ENCODE results near the gene GFPT2.

Gene GFPT2

DNA sequence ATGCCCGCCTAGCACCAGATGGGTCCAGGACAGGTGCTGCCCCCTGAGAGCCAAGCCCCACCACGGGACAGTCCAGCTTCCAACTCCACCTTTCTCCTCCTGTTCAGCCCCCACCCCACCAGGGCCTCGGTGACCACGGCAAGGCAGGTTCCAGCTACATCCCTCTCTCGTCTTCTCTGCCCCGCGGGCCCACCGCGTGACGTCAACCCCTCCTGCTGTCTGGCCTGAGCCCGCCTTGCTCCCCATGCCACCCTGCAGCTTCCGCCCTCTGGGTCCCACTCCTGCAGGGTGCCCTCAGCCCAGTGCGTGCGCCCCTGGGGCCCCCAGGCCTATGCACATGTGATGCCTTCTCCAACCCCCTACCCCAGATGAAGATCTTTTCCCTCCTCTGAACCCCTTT is 6.8 kb downstream of the GFPT2 start:
- no peak overlapping the region for H3K9ac ChIP-seq (ENCODE audit: low read length)
- no peak overlapping the region for H3K27ac ChIP-seq (ENCODE audit: low read length)
- H3K9me3 ChIP-seq (ENCODE audit: control insufficient read depth, low read depth, low read length), result no peaks in the 10 kb centered on the region
- peaks cover 14% of the 10 kb centered on the region for H3K36me3 ChIP-seq (ENCODE audit: control insufficient read depth, low read depth, low read length)
- no peaks in the 10 kb centered on the region for H3K27me3 ChIP-seq (ENCODE audit: control insufficient read depth, insufficient read depth, low read length)
- H3K4me3 ChIP-seq (ENCODE audit: low read length), result no peak overlapping the region
- peaks cover 91% of the 10 kb centered on the region for H3K4me1 ChIP-seq (ENCODE audit: control insufficient read depth, low read depth, low read length)

DNA sequence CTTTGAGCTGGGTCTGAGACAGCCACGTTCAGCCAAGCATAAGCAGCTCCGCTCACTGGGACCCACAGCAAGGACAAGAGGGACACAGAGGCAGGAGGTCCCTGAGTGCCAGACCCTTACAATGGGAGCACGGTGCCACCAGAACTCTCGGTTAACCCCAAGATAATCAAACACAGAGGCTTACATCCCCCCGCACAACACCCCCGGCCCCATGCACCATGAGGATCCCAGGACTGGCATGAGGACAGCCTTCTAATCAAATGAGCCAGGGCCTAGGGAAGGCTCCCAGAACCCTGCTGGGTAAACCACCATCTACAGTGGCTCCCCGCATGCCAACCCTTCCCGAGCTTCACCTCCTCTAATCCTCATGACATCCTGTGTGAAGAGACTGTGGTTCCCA is 7.4 kb downstream of the GFPT2 start:
- Histone ChIP-seq H3K9ac (ENCODE audit: low read length) (no peak overlapping the region), H3K4me3 (ENCODE audit: low read length) (no peak overlapping the region), H3K4me1 (ENCODE audit: control insufficient read depth, low read depth, low read length) (peaks cover 90% of the 10 kb centered on the region), H3K36me3 (ENCODE audit: control insufficient read depth, low read depth, low read length) (peaks cover 14% of the 10 kb centered on the region), H3K27ac (ENCODE audit: low read length) (peak overlapping the region; percentile 20), H3K9me3 (ENCODE audit: control insufficient read depth, low read depth, low read length) (no peaks in the 10 kb centered on the region), H3K27me3 (ENCODE audit: control insufficient read depth, insufficient read depth, low read length) (no peaks in the 10 kb centered on the region)

DNA sequence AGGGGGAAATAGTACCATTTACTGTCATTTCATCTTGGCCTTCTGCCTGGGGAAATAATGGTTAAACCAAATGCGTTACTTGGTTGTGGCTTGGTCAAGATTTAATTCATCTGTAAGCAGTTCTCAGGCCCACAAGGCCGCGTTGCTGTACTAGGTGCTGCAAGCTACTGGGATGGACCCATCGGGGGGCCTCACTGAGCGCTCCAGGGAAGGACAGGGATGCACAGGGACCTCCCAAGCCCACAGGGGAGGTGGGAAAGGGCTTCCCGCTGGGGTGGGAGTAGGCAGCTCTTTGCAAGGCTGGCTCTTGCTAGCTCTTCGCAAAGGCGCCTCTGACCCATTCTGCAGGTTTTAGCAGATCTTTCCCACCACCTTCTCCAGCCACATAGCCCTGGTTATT is 8.0 kb downstream of the GFPT2 start:
- H3K4me3 ChIP-seq (ENCODE audit: low read length), result no peak overlapping the region
- H3K36me3 ChIP-seq (ENCODE audit: control insufficient read depth, low read depth, low read length), result peaks cover 12% of the 10 kb centered on the region
- H3K4me1 ChIP-seq (ENCODE audit: control insufficient read depth, low read depth, low read length), result peaks cover 84% of the 10 kb centered on the region
- H3K27me3 ChIP-seq (ENCODE audit: control insufficient read depth, insufficient read depth, low read length), result no peaks in the 10 kb centered on the region
- H3K27ac ChIP-seq (ENCODE audit: low read length), result no peak overlapping the region
- no peak overlapping the region for H3K9ac ChIP-seq (ENCODE audit: low read length)
- H3K9me3 ChIP-seq (ENCODE audit: control insufficient read depth, low read depth, low read length), result no peaks in the 10 kb centered on the region

DNA sequence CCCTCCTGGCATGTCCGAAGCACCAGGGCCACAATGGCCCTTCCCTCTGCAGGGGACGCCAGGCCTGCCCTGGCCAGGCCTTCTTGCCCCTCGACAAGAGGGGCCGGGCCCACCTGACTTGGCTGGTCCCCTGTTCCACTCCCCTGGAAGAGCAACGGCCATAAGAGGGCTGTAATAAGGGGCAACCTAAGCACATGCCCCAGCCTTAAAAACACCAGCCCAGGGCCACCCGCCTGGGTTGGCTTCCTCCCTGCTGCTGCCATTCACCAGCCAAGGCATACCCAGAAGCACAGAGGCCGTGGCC is 8.5 kb downstream of the GFPT2 start:
- H3K4me3 ChIP-seq (ENCODE audit: low read length), result no peak overlapping the region
- H3K36me3 ChIP-seq (ENCODE audit: control insufficient read depth, low read depth, low read length), result peaks cover 7% of the 10 kb centered on the region
- peaks cover 79% of the 10 kb centered on the region for H3K4me1 ChIP-seq (ENCODE audit: control insufficient read depth, low read depth, low read length)
- H3K9ac ChIP-seq (ENCODE audit: low read length), result no peak overlapping the region
- peak overlapping the region; percentile 32 for H3K27ac ChIP-seq (ENCODE audit: low read length)
- H3K9me3 ChIP-seq (ENCODE audit: control insufficient read depth, low read depth, low read length), result no peaks in the 10 kb centered on the region
- H3K27me3 ChIP-seq (ENCODE audit: control insufficient read depth, insufficient read depth, low read length), result no peaks in the 10 kb centered on the region

DNA sequence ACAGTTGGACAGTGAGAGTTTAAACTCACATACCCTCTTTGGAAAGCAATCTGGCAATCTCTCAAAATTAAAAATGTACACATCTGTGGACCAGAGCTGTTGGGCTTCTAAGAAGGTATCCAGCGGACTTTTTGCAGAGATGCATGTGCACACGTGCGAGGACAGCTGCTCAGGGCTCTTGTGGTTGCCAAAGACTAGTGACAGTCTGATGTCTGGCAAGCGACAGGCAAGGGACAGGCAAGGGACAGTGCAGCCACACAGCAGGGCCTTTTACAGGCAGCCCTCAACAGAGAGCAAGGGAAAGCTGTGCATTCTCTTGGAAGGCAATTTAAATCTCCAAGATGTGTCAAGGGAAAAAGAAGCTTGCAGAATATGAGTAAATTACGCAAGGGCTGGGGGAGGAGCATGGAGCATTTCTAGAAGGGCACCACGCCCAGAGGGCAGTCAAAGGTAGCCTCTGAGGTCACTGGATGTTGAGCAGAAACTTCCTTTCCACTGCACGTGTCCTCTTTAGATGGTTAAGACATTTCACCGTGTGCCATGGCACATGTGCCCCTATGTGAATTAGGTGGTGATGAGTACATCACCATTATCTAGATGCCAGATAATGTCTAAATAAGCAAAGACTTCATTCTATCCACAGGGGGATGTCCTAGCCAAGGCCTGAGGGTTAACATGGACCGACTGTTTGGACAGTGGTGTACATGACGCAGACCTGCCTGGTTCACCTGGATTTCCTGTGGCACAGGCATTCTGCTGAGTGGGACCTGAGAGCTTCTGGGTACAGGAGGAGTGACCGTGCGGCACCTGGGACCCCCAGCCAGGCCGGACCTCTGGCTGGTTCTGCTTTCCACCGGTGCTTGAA is 9.1 kb downstream of the GFPT2 start:
- Histone ChIP-seq H3K4me3 (ENCODE audit: low read length) (peak overlapping the region; percentile 50), H3K27me3 (ENCODE audit: control insufficient read depth, insufficient read depth, low read length) (no peaks in the 10 kb centered on the region), H3K9me3 (ENCODE audit: control insufficient read depth, low read depth, low read length) (no peaks in the 10 kb centered on the region), H3K36me3 (ENCODE audit: control insufficient read depth, low read depth, low read length) (peaks cover 3% of the 10 kb centered on the region), H3K9ac (ENCODE audit: low read length) (peak overlapping the region; percentile 20), H3K27ac (ENCODE audit: low read length) (peak overlapping the region; percentile 32), H3K4me1 (ENCODE audit: control insufficient read depth, low read depth, low read length) (peaks cover 74% of the 10 kb centered on the region)

DNA sequence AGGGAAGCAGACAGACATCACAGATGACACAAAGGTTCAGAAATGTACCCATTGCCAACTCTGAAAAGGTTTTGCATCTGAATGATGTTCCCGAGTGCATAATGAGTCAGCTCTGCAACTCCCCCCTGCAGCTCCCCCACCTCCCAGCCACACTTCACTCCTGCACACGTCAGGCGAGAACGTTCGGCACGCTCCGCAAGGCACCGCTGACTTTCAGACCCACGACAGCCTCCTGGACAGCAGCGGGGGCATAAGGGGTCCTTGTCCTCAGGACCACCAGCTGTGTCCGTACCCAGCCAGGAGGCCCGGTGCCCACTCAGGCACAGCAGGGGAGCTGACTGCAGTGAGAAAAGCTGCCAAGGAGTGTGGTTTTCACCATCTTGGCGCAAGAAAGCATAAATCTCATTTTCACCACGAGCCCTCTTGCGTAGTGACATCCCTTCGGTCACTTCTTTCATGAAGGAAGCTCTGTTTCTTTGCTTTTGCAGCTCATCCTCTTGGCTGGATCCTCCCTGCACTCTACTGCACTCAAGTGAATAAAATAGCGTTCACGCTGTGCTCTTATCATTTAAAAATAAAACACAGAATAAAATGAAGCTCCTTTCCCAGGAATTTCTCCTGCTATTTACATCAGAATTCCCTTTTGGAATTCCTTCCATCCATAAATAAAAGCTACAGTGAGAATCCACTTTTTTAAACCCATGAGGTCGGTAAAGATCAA is 9.9 kb downstream of the GFPT2 start:
- H3K27ac ChIP-seq (ENCODE audit: low read length), result peak overlapping the region; percentile 32
- H3K4me1 ChIP-seq (ENCODE audit: control insufficient read depth, low read depth, low read length), result peaks cover 72% of the 10 kb centered on the region
- no peaks in the 10 kb centered on the region for H3K27me3 ChIP-seq (ENCODE audit: control insufficient read depth, insufficient read depth, low read length)
- peak overlapping the region; percentile 50 for H3K4me3 ChIP-seq (ENCODE audit: low read length)
- peaks cover 8% of the 10 kb centered on the region for H3K36me3 ChIP-seq (ENCODE audit: control insufficient read depth, low read depth, low read length)
- H3K9ac ChIP-seq (ENCODE audit: low read length), result peak overlapping the region; percentile 20
- H3K9me3 ChIP-seq (ENCODE audit: control insufficient read depth, low read depth, low read length), result no peaks in the 10 kb centered on the region

DNA sequence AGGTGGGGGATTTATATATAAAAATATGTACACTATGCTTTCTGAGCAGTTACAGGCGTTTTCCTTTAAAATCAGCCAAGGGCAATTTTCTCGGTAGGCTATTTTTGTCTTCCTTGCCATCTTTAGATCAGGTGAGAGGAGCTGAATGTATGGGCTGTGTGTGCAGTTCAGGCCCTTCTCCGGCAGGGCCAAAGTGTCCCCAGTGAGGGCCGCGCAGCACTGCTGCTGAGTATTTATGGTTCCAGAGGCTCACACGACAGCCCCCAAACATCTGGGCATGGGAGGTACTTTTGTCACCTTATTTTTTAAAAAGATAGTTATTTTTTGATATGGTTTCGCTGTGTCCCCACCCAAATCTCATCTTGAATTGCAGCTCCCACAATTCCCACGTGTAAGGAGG is 11.5 kb downstream of the GFPT2 start:
- Histone ChIP-seq H3K27ac (ENCODE audit: low read length) (no peak overlapping the region), H3K36me3 (ENCODE audit: control insufficient read depth, low read depth, low read length) (peaks cover 20% of the 10 kb centered on the region), H3K4me3 (ENCODE audit: low read length) (no peak overlapping the region), H3K9me3 (ENCODE audit: control insufficient read depth, low read depth, low read length) (no peaks in the 10 kb centered on the region), H3K4me1 (ENCODE audit: control insufficient read depth, low read depth, low read length) (peaks cover 56% of the 10 kb centered on the region), H3K27me3 (ENCODE audit: control insufficient read depth, insufficient read depth, low read length) (no peaks in the 10 kb centered on the region), H3K9ac (ENCODE audit: low read length) (no peak overlapping the region)

DNA sequence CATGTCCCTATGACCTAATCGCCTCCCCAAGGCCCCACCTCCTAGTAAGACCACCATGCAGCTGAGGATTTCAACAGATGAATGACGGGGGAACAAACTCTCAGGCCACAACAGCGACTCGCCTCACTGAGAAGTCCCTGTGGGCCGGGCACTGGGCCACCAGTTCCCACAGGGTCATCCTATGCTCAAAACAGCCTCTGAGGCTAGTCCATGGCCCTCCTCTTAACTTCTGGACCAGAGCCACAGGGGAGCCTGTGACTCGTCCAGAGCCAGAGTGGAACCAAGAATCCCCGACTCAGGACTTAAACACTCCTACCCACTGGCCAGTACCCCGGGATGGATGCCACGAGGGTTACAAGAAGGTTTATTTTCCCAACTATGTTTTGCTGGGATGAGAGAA is 12.3 kb downstream of the GFPT2 start:
- no peak overlapping the region for H3K9ac ChIP-seq (ENCODE audit: low read length)
- no peaks in the 10 kb centered on the region for H3K27me3 ChIP-seq (ENCODE audit: control insufficient read depth, insufficient read depth, low read length)
- no peak overlapping the region for H3K27ac ChIP-seq (ENCODE audit: low read length)
- no peak overlapping the region for H3K4me3 ChIP-seq (ENCODE audit: low read length)
- H3K9me3 ChIP-seq (ENCODE audit: control insufficient read depth, low read depth, low read length), result no peaks in the 10 kb centered on the region
- peaks cover 28% of the 10 kb centered on the region for H3K36me3 ChIP-seq (ENCODE audit: control insufficient read depth, low read depth, low read length)
- H3K4me1 ChIP-seq (ENCODE audit: control insufficient read depth, low read depth, low read length), result peaks cover 48% of the 10 kb centered on the region

DNA sequence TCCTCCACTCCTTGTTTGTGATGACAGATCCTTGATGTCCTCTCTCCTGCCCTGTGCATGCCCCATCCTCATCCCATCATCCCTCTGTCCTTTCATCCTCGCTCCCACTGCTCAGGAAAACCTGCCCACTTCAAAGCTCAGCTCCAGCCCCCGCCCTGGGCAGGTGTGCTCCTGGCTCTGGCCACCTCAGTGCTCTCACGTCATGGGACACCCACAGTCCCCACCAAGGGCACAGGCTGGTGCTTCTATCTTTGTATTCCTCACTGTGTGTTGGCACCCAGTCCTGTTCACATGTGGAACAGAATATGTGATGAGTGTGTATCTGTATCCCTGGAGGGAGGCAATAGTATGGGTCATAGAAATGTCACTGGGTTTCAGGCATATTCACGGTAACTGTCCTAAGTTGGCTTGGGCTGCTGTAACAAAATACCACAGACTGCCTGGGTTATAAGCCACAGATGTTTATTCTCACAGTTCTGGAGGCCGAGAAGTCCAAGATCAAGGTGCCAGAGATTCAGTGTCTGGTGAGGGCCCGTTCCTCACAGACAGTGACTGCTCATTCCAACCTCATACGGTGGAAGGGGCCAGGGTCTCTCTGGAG is 13.5 kb downstream of the GFPT2 start:
- H3K27ac ChIP-seq (ENCODE audit: low read length), result no peak overlapping the region
- H3K36me3 ChIP-seq (ENCODE audit: control insufficient read depth, low read depth, low read length), result peaks cover 40% of the 10 kb centered on the region
- H3K9me3 ChIP-seq (ENCODE audit: control insufficient read depth, low read depth, low read length), result no peaks in the 10 kb centered on the region
- H3K4me3 ChIP-seq (ENCODE audit: low read length), result no peak overlapping the region
- no peaks in the 10 kb centered on the region for H3K27me3 ChIP-seq (ENCODE audit: control insufficient read depth, insufficient read depth, low read length)
- H3K4me1 ChIP-seq (ENCODE audit: control insufficient read depth, low read depth, low read length), result peaks cover 36% of the 10 kb centered on the region
- no peak overlapping the region for H3K9ac ChIP-seq (ENCODE audit: low read length)

DNA sequence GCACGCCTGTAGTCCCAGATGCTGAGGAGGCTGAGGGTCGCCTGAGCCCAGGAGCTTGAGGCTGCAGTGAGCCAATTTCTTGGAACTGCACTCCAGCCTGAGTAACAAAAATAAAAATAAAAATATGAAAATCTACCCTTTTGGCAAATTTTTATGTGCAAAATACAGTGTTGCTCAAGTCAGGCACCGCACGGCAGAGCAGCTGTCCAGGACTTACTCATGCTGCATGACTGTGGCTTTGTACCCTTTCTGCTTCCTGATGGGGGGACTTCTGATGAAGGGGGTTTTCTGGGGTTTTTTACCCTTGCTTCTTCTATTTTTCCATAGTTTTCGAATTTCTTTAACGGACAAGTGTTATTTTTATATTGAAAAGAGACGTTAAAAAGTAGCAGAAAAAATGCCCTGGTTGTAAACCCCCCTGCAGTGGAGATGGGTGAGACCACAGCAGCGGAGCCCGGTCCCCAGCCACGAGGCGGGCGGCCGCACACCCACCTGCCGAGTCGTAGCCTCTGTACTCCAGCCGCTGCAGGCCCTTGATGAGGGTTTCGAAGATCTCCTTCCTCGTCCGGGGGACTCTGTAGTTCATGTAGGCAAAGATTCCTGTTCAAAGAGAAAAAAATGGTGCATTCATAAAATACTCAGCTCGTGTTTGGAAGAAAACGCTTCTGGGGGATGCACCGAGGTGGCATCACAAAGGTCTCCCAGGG is 15.0 kb downstream of the GFPT2 start:
- no peak overlapping the region for H3K4me3 ChIP-seq (ENCODE audit: low read length)
- H3K36me3 ChIP-seq (ENCODE audit: control insufficient read depth, low read depth, low read length), result peaks cover 54% of the 10 kb centered on the region
- H3K27me3 ChIP-seq (ENCODE audit: control insufficient read depth, insufficient read depth, low read length), result no peaks in the 10 kb centered on the region
- no peak overlapping the region for H3K9ac ChIP-seq (ENCODE audit: low read length)
- no peak overlapping the region for H3K27ac ChIP-seq (ENCODE audit: low read length)
- H3K9me3 ChIP-seq (ENCODE audit: control insufficient read depth, low read depth, low read length), result no peaks in the 10 kb centered on the region
- peaks cover 21% of the 10 kb centered on the region for H3K4me1 ChIP-seq (ENCODE audit: control insufficient read depth, low read depth, low read length)

DNA sequence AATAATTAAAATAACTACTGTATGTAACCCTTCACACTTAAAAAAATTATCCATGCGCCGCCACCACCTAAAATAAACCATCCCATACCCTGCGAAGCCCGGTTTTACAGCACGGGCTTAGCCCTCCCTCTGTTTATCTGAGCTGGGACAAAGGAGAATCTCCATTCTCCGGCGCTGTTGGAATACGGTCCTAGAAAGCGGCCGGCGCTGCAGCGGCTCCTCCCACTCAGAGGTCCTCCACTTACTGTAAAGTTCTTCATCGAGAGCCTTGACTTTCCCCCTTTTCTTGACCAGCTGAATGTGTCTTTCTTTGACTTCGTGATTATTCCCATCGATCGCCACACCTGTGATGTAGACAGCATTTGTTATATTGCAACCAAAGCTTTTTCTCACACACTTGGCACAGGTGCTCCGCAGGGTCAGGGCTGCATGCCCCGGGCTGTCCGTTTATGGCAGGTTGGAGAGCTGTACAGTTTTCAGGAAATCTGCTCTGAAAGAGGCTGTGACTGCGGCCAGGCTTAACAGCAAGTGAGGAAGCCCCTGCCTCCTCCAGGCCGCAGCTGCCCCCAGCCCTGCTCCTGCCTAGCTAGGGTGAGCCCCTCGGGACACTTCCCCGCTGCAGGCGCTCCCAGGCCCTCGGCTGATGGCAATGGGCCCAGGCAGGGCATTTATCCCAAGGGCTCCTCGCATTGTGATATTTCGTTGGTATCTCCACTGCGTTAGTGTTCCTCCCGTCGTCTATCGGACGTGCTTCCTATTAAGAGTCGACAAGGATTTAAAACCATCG is 16.7 kb downstream of the GFPT2 start:
- H3K36me3 ChIP-seq (ENCODE audit: control insufficient read depth, low read depth, low read length), result peaks cover 51% of the 10 kb centered on the region
- no peak overlapping the region for H3K27ac ChIP-seq (ENCODE audit: low read length)
- H3K4me3 ChIP-seq (ENCODE audit: low read length), result no peak overlapping the region
- H3K9me3 ChIP-seq (ENCODE audit: control insufficient read depth, low read depth, low read length), result no peaks in the 10 kb centered on the region
- H3K4me1 ChIP-seq (ENCODE audit: control insufficient read depth, low read depth, low read length), result peaks cover 9% of the 10 kb centered on the region
- H3K27me3 ChIP-seq (ENCODE audit: control insufficient read depth, insufficient read depth, low read length), result no peaks in the 10 kb centered on the region
- no peak overlapping the region for H3K9ac ChIP-seq (ENCODE audit: low read length)
